H1 (cell line): Measurements from ENCODE around the gene CD247. TPM values are rescaled to one million over a fixed set of nuclear protein-coding genes. Genes with fewer than 3 reads are reported as not detected.
A peak's percentile ranks its signal among the peaks of the same experiment; 100 is the strongest.

Source experiments
- CTCF ChIA-PET: fragments of 300-600 bp; sonication (Branson Sonifier 250); formaldehyde crosslinking; loops from one replicate; lab custom pipeline; 2021; ENCODE audit not compliant: partially characterized antibody; lab: Charles Lee
- POLR2A ChIA-PET: fragments of 300-600 bp; sonication (Branson Sonifier 250); formaldehyde crosslinking; loops from one replicate; lab custom pipeline; 2021; ENCODE audit warnings: inconsistent platforms; ENCODE audit not compliant: partially characterized antibody; lab: Charles Lee
- DNase-seq, 2 experiments: peaks; one replicate each; pipeline versions ENCODE4 v3.0.0 to v3.0.0-alpha.2; 2010 to 2022; ENCODE audit warnings: low spot score in 2 of 2, low read depth in 1 of 2, mixed read lengths in 1 of 2
- FAIRE-seq: peaks from 2 replicates; lab custom pipeline; 2011; peaks lifted over from hg19 to GRCh38; lab: Jason Lieb, UNC
- H2AFZ ChIP-seq: 2 replicates; pipeline ENCODE4 v1.8.1; 2012; ENCODE audit warnings: low read length, inconsistent platforms
- H2AK5ac ChIP-seq: 2 replicates; pipeline ENCODE4 v1.6.1; 2013; ENCODE audit warnings: low read depth, low read length
- H2BK120ac ChIP-seq: replicated peaks from 2 replicates; pipeline ENCODE3; 2013; ENCODE audit warnings: low read depth, low read length, inconsistent platforms
- H2BK12ac ChIP-seq: 2 replicates; pipeline ENCODE4 v1.6.1; 2013; ENCODE audit warnings: low read depth, low read length
- H2BK15ac ChIP-seq: 2 replicates; pipeline ENCODE4 v1.6.1; 2013; ENCODE audit warnings: low read length
- H2BK20ac ChIP-seq: 2 replicates; pipeline ENCODE4 v1.6.1; 2013; ENCODE audit warnings: low read length
- H2BK5ac ChIP-seq: 2 replicates; pipeline ENCODE4 v1.6.1; 2013; ENCODE audit warnings: low read depth, low read length
- H3K14ac ChIP-seq: 2 replicates; pipeline ENCODE4 v1.6.1; 2013; ENCODE audit warnings: inconsistent platforms; ENCODE audit not compliant: insufficient read length
- H3K18ac ChIP-seq: 2 replicates; pipeline ENCODE4 v1.6.1; 2013; ENCODE audit warnings: low read length; ENCODE audit errors: extremely low read depth
- H3K23ac ChIP-seq: 2 replicates; pipeline ENCODE4 v1.6.1; 2013; ENCODE audit warnings: inconsistent platforms; ENCODE audit not compliant: insufficient read length
- H3K23me2 ChIP-seq: 2 replicates; pipeline ENCODE4 v1.6.1; 2013; ENCODE audit warnings: low read depth, low read length
- H3K27ac ChIP-seq: 2 replicates; pipeline ENCODE4 v1.6.1; 2011; ENCODE audit warnings: low read depth, low read length, inconsistent platforms
- H3K27me3 ChIP-seq, 4 experiments: replicated peaks in 1 of 4; 1 replicate in 1 of 4; 2 replicates in 3 of 4; pipeline versions ENCODE4 v1.6.1 to v1.8.1; 2011 to 2013; ENCODE audit warnings: low read length in 3 of 4, mild to moderate bottlenecking in 3 of 4, inconsistent platforms in 2 of 4, mixed read lengths in 2 of 4, moderate library complexity in 1 of 4; ENCODE audit not compliant: control insufficient read depth in 3 of 4, insufficient read depth in 3 of 4; ENCODE audit errors: extremely low read depth in 1 of 4
- H3K36me3 ChIP-seq, 4 experiments: 2 replicates each; pipeline versions ENCODE4 v1.6.1 to v1.8.1; 2011 to 2013; ENCODE audit warnings: mild to moderate bottlenecking in 4 of 4, low read length in 3 of 4, moderate library complexity in 2 of 4, control low read depth in 1 of 4, inconsistent platforms in 1 of 4; ENCODE audit not compliant: insufficient read depth in 4 of 4, control insufficient read depth in 2 of 4
- H3K4ac ChIP-seq: replicated peaks from 2 replicates; pipeline ENCODE3; 2013; ENCODE audit warnings: low read length, low read depth, mixed read lengths, inconsistent platforms; ENCODE audit not compliant: insufficient read length
- H3K4me1 ChIP-seq, 4 experiments: replicated peaks in 1 of 4; 1 replicate in 1 of 4; 2 replicates in 3 of 4; pipeline versions ENCODE4 v1.6.1 to v1.8.1; 2011 to 2013; ENCODE audit warnings: low read length in 3 of 4, inconsistent platforms in 2 of 4, mixed read lengths in 1 of 4; ENCODE audit not compliant: insufficient read depth in 4 of 4, control insufficient read depth in 3 of 4
- H3K4me2 ChIP-seq, 2 experiments: 2 replicates each; pipeline versions ENCODE4 v1.6.1 to v1.8.1; 2011 to 2013; ENCODE audit warnings: low read depth in 2 of 2, low read length in 2 of 2, control low read depth in 1 of 2, inconsistent platforms in 1 of 2, mild to moderate bottlenecking in 1 of 2; ENCODE audit not compliant: insufficient read depth in 1 of 2
- H3K4me3 ChIP-seq, 4 experiments: fragments of 200-600, 300-600 bp in 1 of 4; sonication (generic), shearing (Covaris generic), sonication (Bioruptor Twin) in 1 of 4; 2 replicates each; pipeline versions ENCODE4 v1.5.1 to v1.8.1; 2011 to 2016; ENCODE audit warnings: low read length in 4 of 4, low read depth in 3 of 4, control low read depth in 2 of 4, inconsistent platforms in 2 of 4, mild to moderate bottlenecking in 2 of 4, mixed read lengths in 1 of 4, moderate library complexity in 1 of 4; ENCODE audit not compliant: insufficient read depth in 2 of 4; ENCODE audit errors: extremely low read depth in 1 of 4
- H3K56ac ChIP-seq: replicated peaks from 2 replicates; pipeline ENCODE3; 2013; ENCODE audit warnings: low read depth, mild to moderate bottlenecking, mixed read lengths, low read length, inconsistent platforms; ENCODE audit not compliant: insufficient read length
- H3K79me1 ChIP-seq: 2 replicates; pipeline ENCODE4 v1.6.1; 2013; ENCODE audit warnings: low read depth, low read length, control low read depth
- H3K79me2 ChIP-seq, 2 experiments: 2 replicates each; pipeline versions ENCODE4 v1.6.1 to v1.8.1; 2012 to 2013; ENCODE audit warnings: low read length in 2 of 2, mild to moderate bottlenecking in 2 of 2, inconsistent platforms in 1 of 2; ENCODE audit not compliant: insufficient read depth in 2 of 2, control insufficient read depth in 1 of 2
- H3K9ac ChIP-seq, 4 experiments: replicated peaks in 1 of 4; 1 replicate in 1 of 4; 2 replicates in 3 of 4; pipeline versions ENCODE4 v1.6.1 to v1.8.1; 2011 to 2013; ENCODE audit warnings: low read depth in 3 of 4, low read length in 3 of 4, control low read depth in 2 of 4, mild to moderate bottlenecking in 2 of 4, moderate library complexity in 2 of 4, inconsistent platforms in 1 of 4; ENCODE audit errors: extremely low read depth in 1 of 4
- H3K9me3 ChIP-seq, 2 experiments: 2 replicates each; pipeline versions ENCODE4 v1.6.1 to v1.8.1; 2012 to 2013; ENCODE audit warnings: mild to moderate bottlenecking in 2 of 2, moderate library complexity in 2 of 2, control low read depth in 1 of 2, inconsistent platforms in 1 of 2, low read depth in 1 of 2, low read length in 1 of 2, mixed read lengths in 1 of 2; ENCODE audit not compliant: insufficient read depth in 2 of 2
- H4K20me1 ChIP-seq, 2 experiments: replicated peaks in 1 of 2; 2 replicates each; pipeline versions ENCODE3 to v1.8.1; 2011 to 2013; ENCODE audit warnings: inconsistent platforms in 2 of 2, low read length in 2 of 2, mild to moderate bottlenecking in 1 of 2; ENCODE audit not compliant: insufficient read depth in 2 of 2, control insufficient read depth in 1 of 2
- H4K5ac ChIP-seq: 2 replicates; pipeline ENCODE4 v1.6.1; 2013; ENCODE audit warnings: low read length, low read depth, mixed read lengths, inconsistent platforms; ENCODE audit not compliant: insufficient read length
- H4K8ac ChIP-seq: 2 replicates; pipeline ENCODE4 v1.8.0; 2013; ENCODE audit warnings: mild to moderate bottlenecking, moderate library complexity, low read length, inconsistent platforms; ENCODE audit not compliant: insufficient read depth; ENCODE audit errors: extremely low read depth
- H4K91ac ChIP-seq: replicated peaks from 2 replicates; pipeline ENCODE3; 2013; ENCODE audit warnings: low read length, mixed read lengths, inconsistent platforms; ENCODE audit not compliant: insufficient read length
- CTCF ChIP-seq, 3 experiments: IDR thresholded peaks; 1 replicate in 2 of 3; 2 replicates in 1 of 3; pipeline versions ENCODE4 v1.5.1 to v1.6.1; 2011; ENCODE audit warnings: low read length in 3 of 3, mild to moderate bottlenecking in 3 of 3, inconsistent platforms in 2 of 3, low read depth in 1 of 3, moderate library complexity in 1 of 3; ENCODE audit not compliant: insufficient read depth in 1 of 3; ENCODE audit errors: control extremely low read depth in 1 of 3
- GABPA ChIP-seq: IDR thresholded peaks from 2 replicates; pipeline ENCODE4 v1.6.1; 2011; ENCODE audit warnings: mild to moderate bottlenecking, low read length, moderate library complexity, borderline replicate concordance; ENCODE audit not compliant: insufficient read depth
- NRF1 ChIP-seq: IDR thresholded peaks from 2 replicates; pipeline ENCODE4 v1.6.1; 2011; ENCODE audit warnings: mild to moderate bottlenecking, low read depth, low read length, improper control_type of control experiment
- WGBS, 2 experiments: shearing (Covaris generic) in 1 of 2; methylation state at CpG; one replicate each; pipeline versions ENCODE4 v1.1.6 to v1.1.7; 2013 to 2015; ENCODE audit warnings: low lambda C conversion rate in 2 of 2, mixed read lengths in 2 of 2, inconsistent platforms in 1 of 2, low coverage in 1 of 2, missing lambda C conversion rate in 1 of 2; ENCODE audit not compliant: insufficient replicate concordance in 2 of 2, insufficient coverage in 1 of 2, insufficient read length in 1 of 2; ENCODE audit errors: extremely low coverage in 1 of 2, missing lambda C conversion rate in 1 of 2; 5-methylcytosine and 5-hydroxymethylcytosine counted together
- polyA plus RNA-seq, 7 experiments: library from polyadenylated mRNA; depleted of rRNA in 3 of 7; stranded (reverse) in 5 of 7; unstranded in 2 of 7; fragments of >200 nt in 5 of 7; fragments of 200-250 nt in 2 of 7; gene quantifications; 1 replicate in 5 of 7; 2 replicates in 1 of 7; 4 replicates in 1 of 7; pipeline versions ENCODE4 v1.2.1 to v1.2.3, GENCODE V29; 2011 to 2013; ENCODE audit warnings: missing spikeins in 2 of 7, mixed read lengths in 2 of 7
- total RNA-seq: library from RNA; stranded (reverse); fragmentation: NEBNext Ultra II Directional; extraction: Animal tissue kit (Norgen Biotek cat#: 25700); gene quantifications from 2 replicates; pipeline ENCODE4 v1.2.1, GENCODE V29; 2021

Gene CD247
- total and polyA plus RNA-seq, 2 of the 8 experiments (the other 6 are each of a cell fraction or from before 2014, with no cell fraction given) = 2.0 to 2.2 TPM

- H3K4me2 ChIP-seq = no peak overlapping the region
- no peak for TF ChIP-seq CTCF (IDR thresholded peaks at IDR 0.05; ENCODE audit: control extremely low read depth in 1 of 3, insufficient read depth in 1 of 3, low read depth in 1 of 3, low read length in 3 of 3)
- no peak for TF ChIP-seq NRF1
- TF ChIP-seq GABPA = no peak
- H3K14ac ChIP-seq = no peak overlapping the region
- H2AFZ ChIP-seq = no peak overlapping the region
- peak overlapping the region; percentile 55; the same call in 1 of the 2 replicates for H2BK20ac ChIP-seq
- peak overlapping the region; percentile 73 for H3K18ac ChIP-seq
- H3K27ac ChIP-seq = no peak overlapping the region
- FAIRE-seq = no peak
- H2BK120ac ChIP-seq = no peak overlapping the region
- H2AK5ac ChIP-seq = peak overlapping the region; percentile 77; the same call in 1 of the 2 replicates
- peaks cover 15 to 38% (median 23%) of the 10 kb centered on the region in 4 experiments for H3K4me1 ChIP-seq
- no peak overlapping the region for H4K8ac ChIP-seq
- H4K5ac ChIP-seq = no peak overlapping the region
- DNase-seq = peak in 1 of 2 experiments; percentile 49
- H2BK12ac ChIP-seq = peak overlapping the region; percentile 97; the same call in 1 of the 2 replicates
- no peak overlapping the region for H3K23ac ChIP-seq
- H3K4me3 ChIP-seq = no peak overlapping the region
- no peaks in the 10 kb centered on the region for H3K9me3 ChIP-seq
- no peaks in the 10 kb centered on the region for H3K79me1 ChIP-seq
- ChIA-PET POLR2A (interaction anchor here (0.8 to 2.1 kb wide), 2 partner anchors 22 to 212 kb away, joined by 3 to 8 read pairs; no protein-coding TSS in a partner anchor), CTCF (interaction anchor here (0.8 to 5.5 kb wide), 15 partner anchors 10 to 373 kb away, joined by 3 to 64 read pairs (median 3); partner anchors contain the start of gene CREG1)
- H3K4ac ChIP-seq = no peak overlapping the region
- no peaks in the 10 kb centered on the region for H3K79me2 ChIP-seq
- H3K36me3 ChIP-seq = no peaks in the 10 kb centered on the region
- no peak overlapping the region for H2BK15ac ChIP-seq
- H2BK5ac ChIP-seq = peak overlapping the region; percentile 49; the same call in 1 of the 2 replicates
- H3K23me2 ChIP-seq = no peaks in the 10 kb centered on the region
- no peaks in the 10 kb centered on the region for H4K20me1 ChIP-seq
- peaks cover 0 to 3% (median 0%) of the 10 kb centered on the region in 4 experiments; a peak in 1 of 7 replicates for H3K27me3 ChIP-seq
- H3K9ac ChIP-seq = no peak overlapping the region; a peak in 1 of 7 replicates
- H3K56ac ChIP-seq = no peak overlapping the region
- 83% methylated on average over 8 of the region's 8 CpGs; no CpG with 5 or more reads in 1 of the 2 experiments for WGBS, 2 experiments
- no peak overlapping the region for H4K91ac ChIP-seq
These were observed 86.2 kb downstream of the CD247 start for GRCh38 chr1:167431909-167432650.
